NCI-H82 treated with DMSO at 0.1 percent for 48 hours (cell line): ENCODE data around the gene TRPV3.
A peak's percentile ranks its signal among the peaks of the same experiment; 100 is the strongest.

Experiments
- DNase-seq: peaks from one replicate; lab custom pipeline; 2025; ENCODE audit not compliant: unreplicated experiment; lab: John Stamatoyannopoulos, UW

Gene TRPV3

GRCh38 chr17:3475812-3476610 is 81.6 kb downstream of the TRPV3 start, which contains the start of gene ASPA:
Gene ASPA (plus strand): TSS chr17:3475997. CDS start chr17:3476160, 163 bp downstream.
- DNase-seq: no peak

DNA sequence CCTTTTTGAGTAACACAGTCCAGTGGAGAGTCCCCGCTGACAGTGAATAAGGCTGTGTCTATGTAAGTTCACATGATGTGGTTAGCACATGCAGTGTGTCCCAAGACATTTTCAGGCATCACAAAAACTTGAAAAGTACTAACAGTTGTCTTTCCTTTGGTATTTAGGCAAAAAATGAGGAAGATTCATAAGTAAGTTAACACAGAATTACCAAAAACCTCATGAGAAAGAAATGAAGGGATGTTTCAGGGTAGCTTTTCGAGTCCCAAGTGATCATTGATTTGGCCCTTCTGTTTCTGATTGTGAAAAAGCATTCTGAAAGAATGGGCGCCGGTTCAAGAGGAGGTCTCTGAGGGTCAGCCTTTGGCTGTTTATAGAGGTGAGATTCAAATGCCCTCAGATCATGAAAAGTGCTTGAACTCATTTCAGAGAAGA is 82.3 kb downstream of the TRPV3 start:
- DNase-seq: no peak

DNA sequence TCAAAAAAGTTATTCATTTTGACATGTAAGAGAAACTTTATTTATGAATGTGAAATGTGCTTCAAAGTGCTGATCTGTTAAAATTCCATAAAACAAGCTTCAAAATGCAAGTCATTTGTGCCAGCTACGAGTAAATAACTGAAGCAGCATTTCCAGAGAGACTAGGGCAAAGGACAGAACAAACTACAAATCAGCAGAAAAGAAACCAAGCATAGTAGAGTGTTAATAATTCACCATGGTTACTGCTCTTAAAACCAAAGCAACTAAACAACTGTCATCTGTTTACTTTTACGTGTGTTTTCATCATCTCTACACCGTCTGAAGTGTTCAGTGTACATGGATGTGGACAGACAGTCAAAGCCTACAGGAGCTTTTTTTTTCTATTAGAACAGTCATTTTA is 83.4 kb downstream of the TRPV3 start:
- no peak for DNase-seq

- no peak for DNase-seq
Measured at GRCh38 chr17:3472137-3472536, 85.5 kb downstream of the TRPV3 start.

DNA sequence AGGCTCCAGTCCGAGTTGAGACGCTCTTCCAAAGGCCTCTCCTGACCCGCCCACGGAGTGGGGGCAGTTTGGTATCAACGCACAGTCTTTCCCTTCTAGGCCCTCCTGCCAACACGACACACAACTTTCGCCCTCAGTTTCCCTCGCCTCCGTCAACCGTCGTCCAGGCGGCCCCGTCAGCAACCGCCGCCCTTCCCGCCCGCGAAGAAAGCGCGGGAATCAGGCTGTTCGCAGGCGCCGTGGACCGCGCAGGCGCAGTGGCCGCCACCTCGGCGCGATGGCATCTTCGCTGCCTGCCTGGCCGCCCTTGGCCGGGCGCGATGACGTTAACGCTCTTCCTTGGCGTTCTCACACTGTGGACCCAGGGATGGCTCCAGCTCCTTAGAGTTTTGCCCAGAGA is 86.0 kb downstream of the TRPV3 start, which contains the start of gene SPATA22:
Gene SPATA22 (minus strand): TSS at position 221 of the 400 bp plus-strand sequence. CDS start 2,494 bp downstream, outside the sequence.
- DNase-seq: no peak

DNA sequence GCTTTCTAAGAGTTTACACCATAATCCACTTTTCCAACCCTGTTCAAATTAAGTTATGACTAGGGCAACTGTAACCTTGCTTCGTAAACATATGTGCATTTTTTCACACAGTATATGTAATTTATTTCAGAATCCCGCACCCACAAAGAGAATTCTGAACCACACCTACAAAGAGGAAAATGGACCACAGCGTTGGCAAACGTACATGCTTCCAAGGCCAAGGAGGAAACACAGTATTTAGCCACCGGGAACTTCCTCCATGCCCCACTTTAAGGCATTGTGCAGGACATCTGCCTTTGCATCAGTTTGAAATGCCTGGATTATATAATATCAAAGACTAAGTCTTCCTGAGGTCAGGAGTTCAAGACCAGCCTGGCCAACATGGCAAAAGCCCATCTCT is 88.1 kb downstream of the TRPV3 start:
- no peak for DNase-seq

DNA sequence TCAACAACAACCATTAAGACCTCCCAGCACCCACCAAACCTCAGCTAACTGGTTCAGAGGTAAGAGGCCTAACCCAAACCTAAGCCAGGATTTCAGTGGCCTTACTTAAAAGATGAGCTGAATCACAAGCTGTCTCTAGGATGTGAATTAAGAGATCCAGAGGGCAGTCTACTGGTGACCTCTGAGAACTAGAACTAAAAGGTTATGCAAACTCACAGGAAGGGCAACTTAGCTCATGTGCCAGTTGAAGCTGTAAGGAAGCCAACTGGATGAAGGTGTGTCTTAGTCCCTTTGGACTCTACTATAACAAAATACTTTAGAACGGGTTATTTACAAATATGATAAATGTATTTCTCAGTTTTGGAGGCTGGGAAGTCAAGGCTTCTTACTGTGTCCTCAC is 91.3 kb downstream of the TRPV3 start:
- DNase-seq: peak; percentile 89
